ENCODE data around the gene FARS2.

DNA sequence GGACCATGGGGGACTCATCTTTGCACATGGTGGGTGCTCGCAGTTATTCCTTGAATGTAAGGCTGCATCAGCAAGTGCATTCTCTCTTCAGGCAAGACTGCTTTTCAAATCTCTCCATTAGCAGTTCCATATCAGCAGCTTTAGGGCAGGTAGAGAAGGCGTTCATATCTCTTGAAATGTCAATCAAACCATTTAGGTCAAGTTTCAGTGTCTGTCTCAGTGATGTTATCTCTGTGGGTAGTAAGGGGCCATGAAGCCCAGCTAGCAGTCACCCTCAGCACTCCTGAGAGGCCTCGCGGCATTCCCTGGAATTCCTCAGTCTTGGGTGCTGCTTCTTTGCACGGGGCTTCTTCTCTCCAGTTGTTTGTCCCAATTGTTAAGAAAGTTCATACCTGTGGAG lies 24.2 kb downstream of the FARS2 start:
- no peak for TF ChIP-seq EZH2phosphoT487 (IDR thresholded peaks at IDR 0.05; ENCODE audit: low read depth, severe bottlenecking, unreplicated experiment)
- TF ChIP-seq, protein P1, sequence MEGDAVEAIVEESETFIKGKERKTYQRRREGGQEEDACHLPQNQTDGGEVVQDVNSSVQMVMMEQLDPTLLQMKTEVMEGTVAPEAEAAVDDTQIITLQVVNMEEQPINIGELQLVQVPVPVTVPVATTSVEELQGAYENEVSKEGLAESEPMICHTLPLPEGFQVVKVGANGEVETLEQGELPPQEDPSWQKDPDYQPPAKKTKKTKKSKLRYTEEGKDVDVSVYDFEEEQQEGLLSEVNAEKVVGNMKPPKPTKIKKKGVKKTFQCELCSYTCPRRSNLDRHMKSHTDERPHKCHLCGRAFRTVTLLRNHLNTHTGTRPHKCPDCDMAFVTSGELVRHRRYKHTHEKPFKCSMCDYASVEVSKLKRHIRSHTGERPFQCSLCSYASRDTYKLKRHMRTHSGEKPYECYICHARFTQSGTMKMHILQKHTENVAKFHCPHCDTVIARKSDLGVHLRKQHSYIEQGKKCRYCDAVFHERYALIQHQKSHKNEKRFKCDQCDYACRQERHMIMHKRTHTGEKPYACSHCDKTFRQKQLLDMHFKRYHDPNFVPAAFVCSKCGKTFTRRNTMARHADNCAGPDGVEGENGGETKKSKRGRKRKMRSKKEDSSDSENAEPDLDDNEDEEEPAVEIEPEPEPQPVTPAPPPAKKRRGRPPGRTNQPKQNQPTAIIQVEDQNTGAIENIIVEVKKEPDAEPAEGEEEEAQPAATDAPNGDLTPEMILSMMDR (IDR thresholded peaks at IDR 0.05; ENCODE audit: poor library complexity), result no peak
- no peak for TF ChIP-seq EZH2 (IDR thresholded peaks at IDR 0.05; ENCODE audit: borderline replicate concordance)

Measured in hepatocyte (in vitro differentiated cells).